ENCODE results near the gene IER2. TPM values are rescaled to one million over a fixed set of nuclear protein-coding genes. Genes with fewer than 3 reads are reported as not detected.
A peak's percentile ranks its signal among the peaks of the same experiment; 100 is the strongest.

The IER2 gene
- total RNA-seq, 1 donor from 2014 or later: 115 TPM

- H3K9me3 Mint-ChIP-seq (ENCODE audit: unreplicated experiment): no peaks in the 10 kb centered on the region
- peaks cover 28% of the 10 kb centered on the region for H3K36me3 Mint-ChIP-seq (ENCODE audit: low read depth, unreplicated experiment)
- H3K27me3 Mint-ChIP-seq (ENCODE audit: unreplicated experiment): peaks cover 34% of the 10 kb centered on the region
Observed at GRCh38 chr19:13153569-13154240, 3.5 kb downstream of the IER2 start.

GRCh38 chr19:13154241-13154778, 4.1 kb downstream of the IER2 start:
- DNase-seq (ENCODE audit: low spot score): peak; percentile 26
- no peaks in the 10 kb centered on the region for H3K9me3 Mint-ChIP-seq (ENCODE audit: unreplicated experiment)
- peaks cover 28% of the 10 kb centered on the region for H3K36me3 Mint-ChIP-seq (ENCODE audit: low read depth, unreplicated experiment)
- H3K27ac Mint-ChIP-seq (ENCODE audit: unreplicated experiment): peak overlapping the region; percentile 100
- peaks cover 48% of the 10 kb centered on the region for H3K4me1 Mint-ChIP-seq (ENCODE audit: unreplicated experiment)
- TF ChIP-seq CTCF (IDR thresholded peaks at IDR 0.05; ENCODE audit: unreplicated experiment): no peak
- peak overlapping the region; percentile 100 for H3K4me3 Mint-ChIP-seq (ENCODE audit: unreplicated experiment)
- H3K27me3 Mint-ChIP-seq (ENCODE audit: unreplicated experiment): peaks cover 30% of the 10 kb centered on the region

More at GRCh38 chr19:13153569-13154240, 3.5 kb downstream of the IER2 start:
- DNase-seq (ENCODE audit: low spot score): peak; percentile 49
- Mint-ChIP-seq H3K4me1 (ENCODE audit: unreplicated experiment) (peaks cover 49% of the 10 kb centered on the region), H3K4me3 (ENCODE audit: unreplicated experiment) (peak overlapping the region; percentile 100), H3K27ac (ENCODE audit: unreplicated experiment) (peak overlapping the region; percentile 100)
- no peak for TF ChIP-seq CTCF (IDR thresholded peaks at IDR 0.05; ENCODE audit: unreplicated experiment)

- Mint-ChIP-seq H3K4me1 (ENCODE audit: unreplicated experiment) (peaks cover 47% of the 10 kb centered on the region), H3K27me3 (ENCODE audit: unreplicated experiment) (peaks cover 30% of the 10 kb centered on the region), H3K27ac (ENCODE audit: unreplicated experiment) (peak overlapping the region; percentile 100), H3K4me3 (ENCODE audit: unreplicated experiment) (peak overlapping the region; percentile 100), H3K9me3 (ENCODE audit: unreplicated experiment) (no peaks in the 10 kb centered on the region), H3K36me3 (ENCODE audit: low read depth, unreplicated experiment) (peaks cover 28% of the 10 kb centered on the region)
- peak; percentile 56 for DNase-seq (ENCODE audit: low spot score)
- TF ChIP-seq CTCF (IDR thresholded peaks at IDR 0.05; ENCODE audit: unreplicated experiment): no peak
Observed at GRCh38 chr19:13154911-13155471, 4.8 kb downstream of the IER2 start.

- DNase-seq (ENCODE audit: low spot score): peak; percentile 77
Observed at GRCh38 chr19:13155472-13156359, 5.5 kb downstream of the IER2 start.

More at GRCh38 chr19:13155472-13156359, 5.5 kb downstream of the IER2 start:
- Mint-ChIP-seq H3K36me3 (ENCODE audit: low read depth, unreplicated experiment) (peaks cover 28% of the 10 kb centered on the region), H3K27me3 (ENCODE audit: unreplicated experiment) (peaks cover 28% of the 10 kb centered on the region), H3K27ac (ENCODE audit: unreplicated experiment) (peak overlapping the region; percentile 100), H3K4me1 (ENCODE audit: unreplicated experiment) (peaks cover 44% of the 10 kb centered on the region), H3K9me3 (ENCODE audit: unreplicated experiment) (no peaks in the 10 kb centered on the region), H3K4me3 (ENCODE audit: unreplicated experiment) (peak overlapping the region; percentile 100)
- TF ChIP-seq CTCF (IDR thresholded peaks at IDR 0.05; ENCODE audit: unreplicated experiment): no peak

All from endothelial cell (in vitro differentiated cells).